Measurements from ENCODE around the gene SNRNP25. TPM values are rescaled to one million over a fixed set of nuclear protein-coding genes. Genes with fewer than 3 reads are reported as not detected.
A peak's percentile ranks its signal among the peaks of the same experiment; 100 is the strongest.

The SNRNP25 gene
- total and polyA plus RNA-seq, 9 donors, result 12.8 to 35.7 (median 26.9) TPM

GRCh38 chr16:50769-51591 lies 2.6 kb upstream of the SNRNP25 start:
- no peak for DNase-seq
- Histone ChIP-seq H3K4me1 (ENCODE audit: insufficient read depth) (peaks cover 2% of the 10 kb centered on the region), H3K9me3 (no peaks in the 10 kb centered on the region), H3K4me3 (no peak overlapping the region), H3K36me3 (no peaks in the 10 kb centered on the region), H3K27ac (no peak overlapping the region), H3K27me3 (no peaks in the 10 kb centered on the region)
- TF ChIP-seq POLR2A (IDR thresholded peaks at IDR 0.05) (no peak), CTCF (IDR thresholded peaks at IDR 0.05) (no peak), EP300 (IDR thresholded peaks at IDR 0.05) (no peak)
- intact Hi-C loops (cut with DNase I), result no loop called here
- WGBS, 3 donors, result 86 to 94% (median 90%) methylated on average over 15 of the region's 15 CpGs

- H3K36me3 ChIP-seq, result no peaks in the 10 kb centered on the region
- no peaks in the 10 kb centered on the region for H3K27me3 ChIP-seq
- intact Hi-C loops (cut with DNase I), result no loop called here
- H3K27ac ChIP-seq, result peak overlapping the region in 1 of 2 donors; percentile 57
- H3K4me3 ChIP-seq, result peak overlapping the region; percentile 69
- H3K4me1 ChIP-seq (ENCODE audit: insufficient read depth), result peaks cover 2% of the 10 kb centered on the region
- TF ChIP-seq CTCF (IDR thresholded peaks at IDR 0.05) (no peak), POLR2A (IDR thresholded peaks at IDR 0.05) (no peak), EP300 (IDR thresholded peaks at IDR 0.05) (no peak)
- no peaks in the 10 kb centered on the region for H3K9me3 ChIP-seq
- 29 to 41% (median 36%) methylated on average over 12 of the region's 12 CpGs for WGBS, 3 donors
- DNase-seq, result peak in 1 of 5 donors; percentile 22
Observed at GRCh38 chr16:54237-54581, 581 bp downstream of the SNRNP25 start.

- intact Hi-C loops (cut with DNase I), result no loop called here
- no peaks in the 10 kb centered on the region for H3K36me3 ChIP-seq
- H3K9me3 ChIP-seq, result no peaks in the 10 kb centered on the region
- TF ChIP-seq CTCF (IDR thresholded peaks at IDR 0.05) (no peak), POLR2A (IDR thresholded peaks at IDR 0.05) (no peak), EP300 (IDR thresholded peaks at IDR 0.05) (no peak)
- no peak for DNase-seq
- peaks cover 2% of the 10 kb centered on the region for H3K4me1 ChIP-seq (ENCODE audit: insufficient read depth)
- WGBS, 3 donors, result 78 to 80% (median 80%) methylated on average over 11 of the region's 11 CpGs
- H3K4me3 ChIP-seq, result no peak overlapping the region
- no peaks in the 10 kb centered on the region for H3K27me3 ChIP-seq
- H3K27ac ChIP-seq, result no peak overlapping the region
Observed at GRCh38 chr16:55571-56136, 2.0 kb downstream of the SNRNP25 start.

GRCh38 chr16:56231-56927 lies 2.8 kb downstream of the SNRNP25 start:
- Histone ChIP-seq H3K27ac (no peak overlapping the region), H3K4me3 (no peak overlapping the region), H3K36me3 (no peaks in the 10 kb centered on the region), H3K9me3 (no peaks in the 10 kb centered on the region), H3K4me1 (ENCODE audit: insufficient read depth) (peaks cover 2% of the 10 kb centered on the region), H3K27me3 (no peaks in the 10 kb centered on the region)
- TF ChIP-seq CTCF (IDR thresholded peaks at IDR 0.05) (no peak), POLR2A (IDR thresholded peaks at IDR 0.05) (no peak), EP300 (IDR thresholded peaks at IDR 0.05) (no peak)
- 80 to 87% (median 83%) methylated on average over 17 of the region's 17 CpGs for WGBS, 3 donors
- intact Hi-C loops (cut with DNase I), result no loop called here
- DNase-seq, result no peak
